A549 treated with DMSO at 1 μM for 4 hours (cell line): Measurements from ENCODE around the gene GDA. TPM values are rescaled to one million over a fixed set of nuclear protein-coding genes. Genes with fewer than 3 reads are reported as not detected.

Source experiments
- total RNA-seq: library from RNA; stranded (reverse); fragments of 200-300 nt; extraction: Qiagen RNA extraction; gene quantifications from 5 replicates; pipeline ENCODE4 v1.2.3, GENCODE V29; 2022; ENCODE audit warnings: low read depth

GDA gene
- total RNA-seq, result 0.84 to 1.5 TPM (median 1.2 TPM) in 5 replicates

DNA sequence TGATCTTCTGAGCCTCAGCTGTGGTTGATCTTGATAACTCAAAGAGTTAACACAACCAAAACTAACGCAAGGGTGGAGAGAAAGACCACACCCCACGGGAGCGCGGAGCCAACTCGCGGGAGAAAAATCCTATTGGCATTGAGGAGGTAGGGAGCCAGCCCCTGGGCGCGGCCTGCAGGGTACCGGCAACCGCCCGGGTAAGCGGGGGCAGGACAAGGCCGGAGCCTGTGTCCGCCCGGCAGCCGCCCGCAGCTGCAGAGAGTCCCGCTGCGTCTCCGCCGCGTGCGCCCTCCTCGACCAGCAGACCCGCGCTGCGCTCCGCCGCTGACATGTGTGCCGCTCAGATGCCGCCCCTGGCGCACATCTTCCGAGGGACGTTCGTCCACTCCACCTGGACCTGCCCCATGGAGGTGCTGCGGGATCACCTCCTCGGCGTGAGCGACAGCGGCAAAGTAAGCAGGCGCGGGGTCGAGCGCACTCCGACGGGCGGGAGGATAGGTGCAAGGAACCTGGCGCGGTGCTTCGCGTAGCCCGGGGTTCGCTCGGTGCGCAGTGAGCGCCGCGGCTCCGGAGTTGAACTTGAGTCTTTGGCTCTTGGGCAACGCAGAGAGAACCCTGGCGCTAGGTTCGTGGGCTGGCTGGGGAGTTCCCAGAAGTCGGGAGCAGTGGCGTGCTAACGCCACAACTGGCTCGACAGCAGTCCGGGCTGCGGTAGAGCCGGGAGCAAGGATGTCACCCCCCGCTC lies at the start of gene GDA:
TSS of gene GDA (plus strand) at position 210 of the 745 bp plus-strand sequence. CDS start at position 330, 120 bp downstream.

Other genes with a start within 250 kb of the GDA start
- 15.1 to 20.0 TPM (median 17.1 TPM) in 5 replicates for gene ABHD17B, start 238.2 kb upstream of the GDA start, total RNA-seq
- 13.3 to 14.6 TPM (median 13.8 TPM) in 5 replicates for gene C9orf85, start 237.8 kb upstream of the GDA start, total RNA-seq
- gene C9orf57, start 88.8 kb upstream of the GDA start, total RNA-seq, result not detected in 5 replicates
- 136 to 180 TPM (median 163 TPM) in 5 replicates for gene ZFAND5, start 215.8 kb downstream of the GDA start, total RNA-seq